Measurements from ENCODE around the gene DQX1. TPM values are rescaled to one million over a fixed set of nuclear protein-coding genes. Genes with fewer than 3 reads are reported as not detected.
A peak's percentile ranks its signal among the peaks of the same experiment; 100 is the strongest.
"Not testable (repeated sequence)": the region's sequence is repeated elsewhere in the genome, so short reads cannot be mapped to it uniquely, and the experiment has no call there.

The DQX1 gene, protein sequence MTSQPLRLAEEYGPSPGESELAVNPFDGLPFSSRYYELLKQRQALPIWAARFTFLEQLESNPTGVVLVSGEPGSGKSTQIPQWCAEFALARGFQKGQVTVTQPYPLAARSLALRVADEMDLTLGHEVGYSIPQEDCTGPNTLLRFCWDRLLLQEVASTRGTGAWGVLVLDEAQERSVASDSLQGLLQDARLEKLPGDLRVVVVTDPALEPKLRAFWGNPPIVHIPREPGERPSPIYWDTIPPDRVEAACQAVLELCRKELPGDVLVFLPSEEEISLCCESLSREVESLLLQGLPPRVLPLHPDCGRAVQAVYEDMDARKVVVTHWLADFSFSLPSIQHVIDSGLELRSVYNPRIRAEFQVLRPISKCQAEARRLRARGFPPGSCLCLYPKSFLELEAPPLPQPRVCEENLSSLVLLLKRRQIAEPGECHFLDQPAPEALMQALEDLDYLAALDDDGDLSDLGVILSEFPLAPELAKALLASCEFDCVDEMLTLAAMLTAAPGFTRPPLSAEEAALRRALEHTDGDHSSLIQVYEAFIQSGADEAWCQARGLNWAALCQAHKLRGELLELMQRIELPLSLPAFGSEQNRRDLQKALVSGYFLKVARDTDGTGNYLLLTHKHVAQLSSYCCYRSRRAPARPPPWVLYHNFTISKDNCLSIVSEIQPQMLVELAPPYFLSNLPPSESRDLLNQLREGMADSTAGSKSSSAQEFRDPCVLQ
- total RNA-seq = not detected
- long read RNA-seq = 0 reads

DNA sequence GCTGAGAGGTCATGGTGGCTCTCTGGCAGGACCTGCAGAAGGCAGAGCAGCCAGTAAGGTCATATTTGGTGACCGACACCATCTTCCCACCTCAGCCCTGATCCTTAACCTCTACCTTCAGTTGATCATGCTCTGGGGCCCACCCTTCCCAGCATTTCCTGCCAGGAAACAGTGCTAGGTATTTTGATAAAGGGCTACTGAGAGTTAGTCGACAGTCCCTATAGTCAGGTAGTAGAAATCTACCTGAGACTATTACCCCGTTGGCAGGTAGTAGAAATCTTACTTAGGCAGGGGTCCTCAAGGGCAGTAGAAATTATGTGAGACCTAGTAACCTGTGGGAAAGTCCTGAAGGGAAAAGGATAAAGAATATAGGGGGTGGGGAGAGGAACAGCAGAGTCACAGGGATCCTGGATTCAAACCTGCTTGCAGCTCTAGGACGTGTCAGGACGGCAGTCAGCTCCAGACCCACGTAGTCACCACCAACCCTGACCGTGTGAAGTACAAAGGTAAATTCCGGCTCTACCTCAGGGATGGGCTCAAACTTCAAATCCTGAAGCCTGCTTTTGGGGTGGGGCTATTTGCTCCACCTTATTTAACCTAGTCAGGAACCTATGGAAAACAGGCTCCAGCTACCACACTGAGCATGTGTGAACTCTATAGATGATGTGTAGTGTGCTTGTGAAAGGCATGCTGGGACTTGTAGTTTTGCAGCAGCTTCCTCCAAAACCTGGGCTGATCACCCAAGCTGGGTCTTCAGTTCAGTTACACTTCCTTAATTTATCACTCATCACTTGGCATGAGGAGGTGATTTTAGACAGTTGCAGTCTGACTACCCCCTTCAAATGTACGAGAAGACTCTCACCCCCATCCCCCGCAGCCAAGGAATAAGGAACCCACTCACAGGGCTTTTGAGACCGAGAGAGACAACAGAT lies at the start of gene DQX1:
DQX1 (minus strand) TSS at position 515 of the 932 bp plus-strand sequence; CDS start at position 13, 502 bp downstream.
- intact Hi-C loops (cut with DNase I) = loop anchor here (5.0 to 10.0 kb wide), 2 partner anchors 61 to 129 kb away; partner anchors contain the start of gene SEMA4F
- DNase-seq (ENCODE audit: low spot score) = peak; percentile 46

DNA sequence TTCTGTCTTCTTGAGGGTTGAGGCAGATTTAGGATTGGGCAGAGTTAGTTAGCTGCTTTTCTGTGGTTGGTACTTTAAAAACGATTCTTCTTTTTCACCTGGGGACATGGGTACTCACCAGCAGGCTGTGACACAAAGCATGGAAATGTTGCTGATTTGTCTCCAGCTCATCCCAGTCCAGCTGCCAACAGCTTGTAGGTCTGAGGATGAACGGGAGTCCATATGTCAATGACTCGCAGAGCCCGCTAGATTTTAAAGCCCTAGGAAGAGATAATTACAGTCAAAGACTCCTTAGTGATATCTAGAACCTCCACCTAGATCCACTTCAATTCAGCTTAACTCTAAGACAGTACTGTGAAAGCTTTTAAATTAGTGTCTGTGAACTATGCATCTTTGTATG lies 49.3 kb upstream of the DQX1 start:
- DNase-seq (ENCODE audit: low spot score) = no peak
- intact Hi-C loops (cut with DNase I) = no loop called here

DNA sequence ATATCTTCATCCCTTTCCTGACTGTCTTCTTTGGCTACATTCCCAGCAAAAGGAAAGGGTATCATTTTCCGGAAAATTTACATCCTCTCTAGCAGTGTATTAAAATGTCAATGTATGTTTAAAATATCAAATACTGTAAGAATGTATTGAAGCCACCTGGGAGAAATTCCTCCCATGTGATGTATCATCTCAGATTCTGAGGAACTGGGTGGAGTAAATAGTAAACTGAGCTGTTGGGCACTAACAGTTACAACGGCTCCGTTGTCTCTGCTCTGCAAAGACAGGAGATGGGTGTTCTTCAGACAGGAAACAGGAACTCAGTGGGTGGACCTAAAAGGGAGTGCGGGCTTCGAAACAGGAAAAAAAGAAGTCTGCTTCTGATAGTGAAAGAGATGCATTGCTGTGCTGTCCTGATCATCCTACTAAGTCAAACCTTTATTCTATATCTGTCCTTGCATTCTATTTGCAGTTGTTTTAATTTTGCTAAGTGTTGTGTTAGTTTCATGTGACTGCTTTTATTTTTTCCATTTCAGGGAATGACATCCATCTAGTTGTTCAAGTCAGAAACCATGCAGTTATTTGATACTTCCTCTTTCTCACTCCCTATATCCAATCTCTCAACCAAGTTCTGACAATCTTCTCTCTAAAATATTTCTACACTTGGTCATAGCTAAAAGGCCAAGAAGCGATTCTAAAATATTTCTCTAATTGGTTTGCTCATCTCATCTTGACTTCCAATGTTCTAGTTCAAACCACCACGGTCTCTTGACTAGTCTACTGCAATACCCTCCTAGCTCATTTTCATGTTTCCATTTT lies 47.9 kb upstream of the DQX1 start:
- no peak for DNase-seq (ENCODE audit: low spot score)
- intact Hi-C loops (cut with DNase I) = no loop called here

DNA sequence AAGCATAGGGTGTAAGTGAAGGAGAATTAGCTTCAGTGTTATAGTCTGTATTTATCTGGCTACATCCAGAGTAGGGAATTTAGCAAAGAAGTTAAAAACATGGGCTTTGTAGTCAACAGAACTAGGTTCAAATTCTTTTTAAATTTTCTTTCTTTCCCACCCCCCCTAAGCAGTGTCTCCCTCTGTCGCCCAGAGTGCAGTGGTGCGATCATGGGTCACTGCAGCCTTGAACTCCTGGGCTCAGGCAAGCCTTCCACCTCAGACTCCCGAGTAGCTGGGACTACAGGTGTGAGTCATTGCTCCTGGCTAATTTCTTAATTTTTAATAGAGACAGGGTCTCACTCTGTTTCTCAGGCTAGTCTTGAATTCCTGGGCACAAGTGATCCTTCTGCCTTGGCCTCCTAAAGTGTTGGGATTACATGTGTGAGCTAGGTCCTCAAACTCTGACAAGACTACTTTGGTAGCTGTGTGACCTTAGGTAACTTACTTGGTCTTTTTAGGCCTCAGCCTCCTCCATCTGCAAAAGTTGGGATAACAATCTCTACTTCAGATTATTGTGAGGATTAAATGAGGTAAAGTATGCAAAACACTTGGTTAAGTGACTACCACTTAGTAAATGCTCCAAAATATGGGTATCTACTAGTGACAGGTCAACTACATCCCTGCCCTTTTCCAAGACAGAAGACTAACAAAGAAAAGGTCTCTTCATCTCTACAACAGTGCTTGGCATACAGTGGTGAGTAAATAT lies 46.3 kb upstream of the DQX1 start:
- intact Hi-C loops (cut with DNase I) = no loop called here
- no peak for DNase-seq (ENCODE audit: low spot score)

DNA sequence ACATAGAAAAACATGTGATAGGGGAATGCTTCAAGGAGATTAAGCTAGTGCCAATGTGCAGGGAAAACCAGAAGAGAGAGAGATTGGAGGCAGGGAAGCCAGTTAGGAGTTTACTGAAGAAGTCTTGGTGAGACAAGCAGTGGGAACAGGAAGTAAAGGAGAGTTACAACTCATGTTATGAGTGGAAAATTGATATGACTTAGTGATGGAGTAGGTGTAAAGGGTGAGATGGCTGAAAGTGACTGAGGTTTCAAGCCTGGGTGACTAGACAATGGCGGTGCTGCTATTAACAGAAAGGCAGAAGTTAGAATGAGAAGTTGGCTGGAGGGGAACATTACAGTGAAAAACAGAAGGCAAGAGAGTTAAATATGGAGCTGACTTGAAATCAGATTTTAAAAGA lies 45.0 kb upstream of the DQX1 start:
- intact Hi-C loops (cut with DNase I) = no loop called here
- DNase-seq (ENCODE audit: low spot score) = no peak

DNA sequence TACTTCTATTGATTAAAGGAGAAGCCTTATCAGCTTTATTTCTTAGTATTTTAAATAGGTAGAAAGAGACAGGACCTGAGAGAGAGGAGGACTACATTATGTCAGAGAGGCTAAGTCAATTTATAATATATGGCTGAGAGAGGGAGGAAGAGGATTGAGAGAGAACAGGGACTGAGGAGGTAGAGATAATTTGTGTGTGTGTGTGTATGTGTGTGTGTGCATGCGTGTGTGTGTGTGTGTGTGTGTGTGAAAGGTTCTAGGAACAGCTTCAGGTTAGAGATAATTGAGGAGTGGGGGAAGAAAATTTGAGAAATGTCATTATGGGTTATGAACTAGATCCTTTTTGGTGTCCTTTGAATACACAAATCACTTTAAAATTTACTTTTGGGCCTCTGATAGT lies 43.7 kb upstream of the DQX1 start:
- intact Hi-C loops (cut with DNase I) = no loop called here
- DNase-seq (ENCODE audit: low spot score) = no peak

DNA sequence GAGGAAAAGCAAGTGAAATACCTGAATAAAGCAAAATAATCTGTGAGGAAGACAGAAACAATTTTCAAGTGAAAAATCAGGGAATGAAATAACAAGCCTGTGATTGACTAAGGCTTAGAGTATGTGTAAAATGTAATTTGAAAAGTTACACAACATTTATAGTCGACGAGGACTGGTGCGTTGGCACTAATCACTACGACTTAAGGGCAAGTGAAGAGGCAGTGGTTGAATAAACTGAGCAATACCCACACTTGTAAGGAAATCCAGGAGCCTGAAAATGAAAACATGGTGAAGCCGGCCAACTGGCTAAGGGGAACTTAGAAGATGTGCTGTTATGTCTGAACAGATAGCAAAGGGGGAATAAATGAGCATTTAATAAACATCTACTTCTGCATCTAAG lies 41.9 kb upstream of the DQX1 start:
- intact Hi-C loops (cut with DNase I) = no loop called here

DNA sequence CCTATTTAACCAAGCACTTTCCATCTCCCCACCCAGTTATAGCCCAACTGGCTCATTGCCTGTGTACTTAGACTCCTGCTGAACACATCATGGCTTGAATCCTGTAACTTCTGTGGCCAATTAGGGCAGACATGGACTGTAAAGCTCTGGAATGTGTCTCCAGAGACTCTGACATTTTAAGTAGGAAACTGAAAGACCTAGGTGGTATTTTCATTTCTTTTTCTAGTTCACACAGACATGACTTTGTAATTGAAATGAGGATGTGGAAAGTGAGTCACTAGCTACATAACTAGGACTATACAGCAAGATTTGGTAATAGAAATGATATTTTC lies 40.7 kb upstream of the DQX1 start:
- DNase-seq (ENCODE audit: low spot score) = no peak

More for the DNA sequence above, 41.9 kb upstream of the DQX1 start:
- DNase-seq (ENCODE audit: low spot score) = no peak

DNA sequence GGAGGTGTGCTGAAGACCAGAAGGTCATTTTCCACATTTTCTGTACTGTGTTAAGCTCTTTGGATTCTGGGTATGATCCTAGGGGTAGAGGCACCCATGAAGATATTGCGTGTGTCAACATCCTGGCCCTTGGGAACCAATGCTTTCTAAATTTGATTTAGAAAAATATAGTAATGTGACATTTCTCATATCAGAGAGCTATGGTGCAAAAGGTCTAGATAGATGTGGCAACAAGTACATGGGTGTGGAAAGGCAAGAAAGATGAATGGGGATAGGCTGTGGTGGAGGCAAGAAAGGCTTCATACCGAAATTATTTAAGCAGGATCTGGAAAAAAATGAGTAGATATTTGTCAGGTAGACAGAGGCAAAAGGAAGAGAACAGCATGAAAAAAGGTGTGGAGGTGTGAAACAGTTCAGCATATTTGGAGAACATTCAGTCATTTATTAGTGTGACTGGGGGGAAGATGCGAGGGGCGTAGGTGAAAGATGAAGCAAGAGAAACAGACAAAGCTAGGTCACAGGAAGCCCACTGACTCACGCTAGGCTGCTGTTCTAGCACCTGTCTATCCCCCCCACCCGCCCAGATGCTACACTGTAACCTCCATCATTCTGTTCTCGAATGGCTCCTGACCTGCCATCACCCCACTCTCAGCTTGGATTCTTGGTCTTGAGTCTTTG lies 40.2 kb upstream of the DQX1 start:
- intact Hi-C loops (cut with DNase I) = no loop called here
- DNase-seq (ENCODE audit: low spot score) = no peak

More for the DNA sequence above, 40.7 kb upstream of the DQX1 start:
- intact Hi-C loops (cut with DNase I) = no loop called here

DNA sequence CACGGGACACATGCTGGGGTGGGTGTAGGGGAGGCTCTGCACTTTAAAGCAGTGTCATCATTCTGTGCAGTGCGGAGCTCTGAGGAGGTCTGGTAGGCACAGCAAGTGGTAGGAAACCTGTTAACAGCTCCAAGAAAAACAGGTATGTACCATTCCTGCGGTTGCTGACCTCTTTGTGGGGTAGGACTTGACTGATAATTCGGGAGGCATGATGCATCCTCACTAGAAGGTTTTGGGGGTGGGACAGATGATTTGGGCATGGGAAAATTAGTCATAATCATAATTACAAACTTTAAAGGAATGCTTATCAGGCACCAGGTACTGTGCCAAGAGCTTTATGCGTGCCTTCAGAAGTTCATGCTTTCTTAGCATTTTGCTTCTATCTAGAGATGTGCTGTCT lies 38.2 kb upstream of the DQX1 start:
- intact Hi-C loops (cut with DNase I) = no loop called here

DNA sequence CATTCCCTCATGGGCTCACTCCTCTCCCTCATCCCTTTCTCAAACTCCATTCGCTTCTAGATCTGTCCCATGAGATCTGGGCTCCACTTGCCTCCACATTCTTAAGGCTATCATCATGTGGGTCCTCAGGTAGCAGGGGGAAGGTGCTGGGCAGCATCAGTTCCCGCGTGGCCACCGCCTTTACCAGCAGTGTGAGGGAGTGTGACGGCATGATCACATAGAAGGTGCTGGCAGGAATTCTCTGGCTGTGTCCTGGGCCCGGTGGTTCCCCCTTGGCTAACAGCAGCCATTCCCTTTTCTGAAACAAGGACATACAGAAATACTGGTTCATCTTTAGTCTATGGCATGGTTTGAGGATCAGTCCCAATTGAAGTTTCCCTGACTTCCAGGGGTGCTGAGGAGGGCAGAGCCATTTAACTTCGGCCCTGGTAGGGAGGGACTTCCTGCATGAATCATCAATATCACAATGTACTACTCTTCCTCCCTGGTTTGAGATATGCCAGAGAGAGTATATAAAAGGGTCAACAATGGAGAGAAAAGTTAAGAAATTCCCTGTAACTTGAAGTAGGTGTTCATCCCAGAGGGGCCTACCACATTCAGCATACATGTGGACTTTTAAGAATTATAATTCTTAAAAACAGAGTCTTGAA lies 36.2 kb upstream of the DQX1 start:
- DNase-seq (ENCODE audit: low spot score) = no peak
- intact Hi-C loops (cut with DNase I) = no loop called here

More for the DNA sequence above, 38.2 kb upstream of the DQX1 start:
- no peak for DNase-seq (ENCODE audit: low spot score)

DNA sequence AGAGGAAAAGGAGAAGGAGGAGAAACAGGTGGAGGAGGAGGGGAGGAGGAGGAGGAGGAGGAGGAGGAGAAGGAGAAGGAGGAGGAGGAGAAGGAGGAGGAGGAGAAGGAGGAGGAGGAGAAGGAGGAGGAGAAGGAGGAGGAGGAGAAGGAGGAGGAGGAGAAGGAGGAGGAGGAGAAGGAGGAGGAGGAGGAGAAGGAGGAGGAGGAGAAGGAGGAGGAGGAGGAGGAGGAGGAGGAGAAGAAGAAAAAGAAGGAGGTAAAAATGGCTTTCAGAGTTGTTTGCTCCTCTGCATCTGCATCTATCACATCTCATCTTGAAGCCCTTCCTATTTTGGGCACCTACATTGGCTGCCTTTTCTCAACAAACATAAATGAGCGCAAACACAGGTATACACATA lies 35.0 kb upstream of the DQX1 start:
- DNase-seq (ENCODE audit: low spot score); intact Hi-C loops (cut with DNase I): not testable (repeated sequence)

DNA sequence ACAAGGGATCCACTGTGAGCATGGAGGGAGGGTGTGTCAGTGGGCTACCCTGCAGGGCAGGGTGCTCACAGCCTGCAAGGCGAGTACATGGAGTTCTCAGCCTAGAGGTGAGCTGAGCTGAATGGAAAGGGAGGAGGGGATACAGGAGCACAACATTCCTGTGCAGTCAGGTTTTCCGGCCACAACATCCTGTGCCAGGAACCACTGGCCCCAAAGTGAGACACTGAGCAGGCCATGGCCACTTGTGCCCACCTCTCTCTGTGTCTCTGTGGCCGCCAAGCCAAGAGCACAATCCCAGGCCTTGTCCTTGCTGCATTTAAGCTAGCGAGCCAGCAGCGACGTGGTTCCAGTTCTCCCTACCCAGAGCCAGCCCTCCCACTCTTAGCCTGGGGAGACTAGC lies 34.6 kb upstream of the DQX1 start:
- DNase-seq (ENCODE audit: low spot score) = no peak
- intact Hi-C loops (cut with DNase I) = no loop called here

DNA sequence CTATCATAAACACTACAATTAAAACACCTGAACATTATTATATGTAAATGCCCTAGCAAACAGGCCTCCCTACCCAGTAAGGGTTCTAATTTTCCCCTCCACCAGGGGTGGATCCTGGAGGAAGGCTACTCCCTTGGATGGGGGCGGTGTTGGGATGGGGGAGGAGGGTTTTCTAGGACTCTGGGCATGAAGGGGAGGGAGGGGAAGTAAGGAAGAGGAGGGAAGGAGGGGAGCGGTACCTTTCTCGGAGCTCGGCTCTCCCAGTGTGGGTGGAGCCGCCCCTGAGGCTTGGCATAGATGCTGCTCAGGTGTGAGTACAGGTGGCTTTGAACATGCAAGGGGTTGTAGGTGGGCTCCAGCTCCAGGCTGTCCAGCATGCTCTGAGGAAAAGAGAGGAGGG lies 33.9 kb upstream of the DQX1 start:
- intact Hi-C loops (cut with DNase I) = no loop called here
- no peak for DNase-seq (ENCODE audit: low spot score)

DNA sequence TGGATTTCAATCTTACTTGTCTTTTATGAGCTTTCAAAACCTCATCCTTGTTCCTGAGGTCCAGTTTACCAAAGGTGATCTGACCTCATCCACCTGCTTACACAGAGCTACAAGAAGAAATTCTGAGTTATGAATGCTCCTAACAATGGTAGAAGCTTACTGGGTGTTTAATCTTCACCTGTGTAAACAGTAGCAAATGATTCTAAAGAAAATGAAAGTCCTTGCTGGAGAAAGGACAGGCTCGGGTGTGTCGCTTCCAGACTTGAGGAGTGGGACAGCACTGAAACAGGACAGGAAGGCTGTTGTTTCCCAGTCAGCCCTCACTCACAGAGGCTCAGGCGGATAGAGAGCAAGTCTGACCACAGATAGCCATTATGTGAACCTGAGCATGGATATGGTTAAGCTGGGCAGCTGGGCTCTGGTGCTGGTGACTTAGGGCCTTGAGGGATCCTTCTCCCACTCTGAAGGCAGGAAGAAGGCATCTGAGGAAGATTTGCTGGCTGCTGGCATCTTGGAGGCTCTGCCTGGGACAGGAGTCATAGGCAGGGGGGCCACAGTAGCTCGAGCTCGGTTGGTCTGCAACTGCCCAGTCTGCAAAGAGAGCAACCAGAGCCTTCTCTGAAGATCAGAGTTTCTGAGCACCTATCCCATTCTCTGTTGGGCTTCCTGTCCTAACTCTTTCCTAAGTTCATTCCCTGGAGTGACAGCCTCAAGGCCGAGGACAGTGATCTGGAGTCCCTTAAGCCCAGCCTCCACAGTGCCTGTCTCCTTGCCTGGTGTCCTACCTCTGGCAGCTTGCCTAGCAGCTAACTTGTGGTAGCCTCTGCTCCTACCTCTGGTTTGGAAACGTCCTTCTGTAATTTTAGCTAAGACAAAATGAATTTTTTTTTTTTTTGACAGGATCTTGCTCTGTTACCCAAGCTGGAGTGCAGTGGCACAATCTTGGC lies 32.5 kb upstream of the DQX1 start:
- no peak for DNase-seq (ENCODE audit: low spot score)
- intact Hi-C loops (cut with DNase I) = no loop called here

DNA sequence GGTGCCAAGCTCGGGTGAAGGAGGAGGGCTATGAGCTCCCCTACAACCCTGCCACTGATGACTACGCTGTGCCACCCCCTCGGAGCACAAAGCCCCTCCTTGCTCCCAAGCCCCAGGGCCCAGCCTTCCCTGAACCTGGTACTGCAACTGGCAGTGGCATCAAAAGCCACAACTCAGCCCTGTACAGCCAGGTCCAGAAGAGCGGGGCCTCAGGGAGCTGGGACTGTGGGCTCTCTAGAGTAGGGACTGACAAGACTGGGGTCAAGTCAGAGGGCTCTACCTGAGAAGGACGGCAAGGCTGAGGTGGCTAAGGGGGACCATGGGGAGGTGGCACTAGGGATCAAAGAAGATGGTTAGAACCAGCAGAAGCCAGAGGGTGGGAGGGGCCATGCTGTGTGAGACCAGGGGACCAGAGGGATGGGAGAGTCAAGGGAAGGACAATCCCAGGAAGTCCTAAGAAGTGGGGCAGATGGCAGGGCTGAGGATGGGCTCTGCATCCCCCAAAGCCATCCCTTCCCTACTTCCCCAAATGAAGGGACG lies 30.9 kb upstream of the DQX1 start:
- intact Hi-C loops (cut with DNase I) = no loop called here
- no peak for DNase-seq (ENCODE audit: low spot score)
